ENCODE measurements around the gene FIBCD1. TPM values are rescaled to one million over a fixed set of nuclear protein-coding genes. Genes with fewer than 3 reads are reported as not detected.

FIBCD1 gene
- total RNA-seq = not detected

DNA sequence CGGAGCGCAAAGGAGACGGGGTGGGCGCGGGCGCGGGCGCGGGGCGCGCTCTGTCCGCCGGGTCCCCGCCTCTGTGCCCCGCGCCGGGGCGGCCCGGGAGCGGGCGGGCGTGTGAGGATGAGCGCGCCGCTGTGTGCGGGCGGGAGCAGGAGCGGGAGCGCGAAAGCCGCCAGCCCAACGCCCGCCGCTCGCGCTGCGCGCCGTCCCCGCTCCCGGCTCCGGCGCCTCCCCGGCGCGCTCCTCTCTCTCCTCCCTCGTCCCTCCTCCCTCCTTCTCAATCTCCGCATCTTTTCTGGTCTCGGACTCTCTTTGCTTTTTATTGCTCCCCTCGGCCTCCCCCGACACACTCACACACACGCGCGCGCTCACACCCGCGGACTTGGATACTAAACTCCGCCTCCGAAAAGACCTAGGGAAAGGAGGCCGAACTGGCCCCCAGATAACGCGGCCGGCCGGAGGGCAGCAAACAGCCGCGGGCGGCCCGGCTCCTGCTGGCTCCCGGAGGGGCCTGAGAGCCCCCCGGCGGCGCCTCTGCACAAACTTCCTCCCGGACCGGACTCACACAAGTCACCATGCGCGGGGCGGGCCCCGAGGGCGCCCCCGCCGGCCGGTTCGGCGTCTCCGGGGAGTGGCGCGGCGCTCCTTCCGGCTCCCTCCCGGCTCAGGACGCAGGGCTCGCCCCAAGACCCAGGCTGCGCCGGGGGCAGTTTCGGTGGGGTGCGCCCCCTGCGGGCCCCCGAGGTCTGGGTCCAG lies at the start of gene FIBCD1:
Gene FIBCD1, minus strand, starts transcription at position 596 of the 753 bp plus-strand sequence. CDS start 640 bp downstream, outside the sequence.
- ATAC-seq (ENCODE audit: low read depth) (peak; percentile 49), DNase-seq (peak; percentile 70)
- Mint-ChIP-seq H3K27me3 (peaks cover 60% of the 10 kb centered on the region), H3K27ac (no peak within 1 kb of the TSS), H3K9me3 (no peaks in the 10 kb centered on the region), H3K4me1 (peaks cover 14% of the 10 kb centered on the region), H3K4me3 (peak within 1 kb of the TSS; percentile 87), H3K36me3 (no peaks in the 10 kb centered on the region)
- POLR2A ChIA-PET = no interaction called here

- ATAC-seq (ENCODE audit: low read depth) (no peak), DNase-seq (no peak)
- H3K36me3 Mint-ChIP-seq = no peaks in the 10 kb centered on the region
- H3K9me3 Mint-ChIP-seq = no peaks in the 10 kb centered on the region
- POLR2A ChIA-PET = no interaction called here
- no peak overlapping the region for H3K4me3 Mint-ChIP-seq
- no peak overlapping the region for H3K27ac Mint-ChIP-seq
- H3K27me3 Mint-ChIP-seq = no peaks in the 10 kb centered on the region
- no peaks in the 10 kb centered on the region for H3K4me1 Mint-ChIP-seq
Observed at GRCh38 chr9:130988400-130988747, 49.3 kb upstream of the FIBCD1 start.

- H3K27me3 Mint-ChIP-seq = no peaks in the 10 kb centered on the region
- H3K4me3 Mint-ChIP-seq = no peak overlapping the region
- no peak overlapping the region for H3K27ac Mint-ChIP-seq
- no peaks in the 10 kb centered on the region for H3K4me1 Mint-ChIP-seq
- ATAC-seq (ENCODE audit: low read depth) = no peak
- no peaks in the 10 kb centered on the region for H3K36me3 Mint-ChIP-seq
- DNase-seq = no peak
- no peaks in the 10 kb centered on the region for H3K9me3 Mint-ChIP-seq
- POLR2A ChIA-PET = no interaction called here
Observed at GRCh38 chr9:130987738-130988399, 48.8 kb upstream of the FIBCD1 start.

DNA sequence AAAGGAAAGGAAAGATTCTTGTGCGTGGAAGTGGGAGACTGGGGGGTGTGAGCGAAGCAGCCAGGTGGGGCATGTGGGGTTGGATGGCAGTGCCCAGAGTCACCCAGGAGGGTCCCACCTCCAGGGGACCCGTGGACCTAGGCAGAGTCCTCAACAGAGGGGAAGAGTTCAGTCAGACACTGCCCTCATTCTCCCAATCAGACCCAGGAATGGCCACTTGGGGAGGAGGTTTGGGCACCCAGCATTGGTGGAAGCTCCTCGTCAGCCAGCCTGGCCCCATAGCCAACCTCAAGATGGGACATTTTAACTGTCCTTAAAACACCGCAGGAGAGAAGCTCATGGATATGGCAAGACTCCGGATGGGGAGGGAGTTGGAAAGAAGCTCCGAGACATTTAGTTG lies 48.0 kb upstream of the FIBCD1 start:
- H3K36me3 Mint-ChIP-seq = no peaks in the 10 kb centered on the region
- H3K4me1 Mint-ChIP-seq = no peaks in the 10 kb centered on the region
- H3K27me3 Mint-ChIP-seq = no peaks in the 10 kb centered on the region
- no peak overlapping the region for H3K27ac Mint-ChIP-seq
- DNase-seq (no peak), ATAC-seq (ENCODE audit: low read depth) (no peak)
- no peaks in the 10 kb centered on the region for H3K9me3 Mint-ChIP-seq
- POLR2A ChIA-PET = no interaction called here
- no peak overlapping the region for H3K4me3 Mint-ChIP-seq

DNA sequence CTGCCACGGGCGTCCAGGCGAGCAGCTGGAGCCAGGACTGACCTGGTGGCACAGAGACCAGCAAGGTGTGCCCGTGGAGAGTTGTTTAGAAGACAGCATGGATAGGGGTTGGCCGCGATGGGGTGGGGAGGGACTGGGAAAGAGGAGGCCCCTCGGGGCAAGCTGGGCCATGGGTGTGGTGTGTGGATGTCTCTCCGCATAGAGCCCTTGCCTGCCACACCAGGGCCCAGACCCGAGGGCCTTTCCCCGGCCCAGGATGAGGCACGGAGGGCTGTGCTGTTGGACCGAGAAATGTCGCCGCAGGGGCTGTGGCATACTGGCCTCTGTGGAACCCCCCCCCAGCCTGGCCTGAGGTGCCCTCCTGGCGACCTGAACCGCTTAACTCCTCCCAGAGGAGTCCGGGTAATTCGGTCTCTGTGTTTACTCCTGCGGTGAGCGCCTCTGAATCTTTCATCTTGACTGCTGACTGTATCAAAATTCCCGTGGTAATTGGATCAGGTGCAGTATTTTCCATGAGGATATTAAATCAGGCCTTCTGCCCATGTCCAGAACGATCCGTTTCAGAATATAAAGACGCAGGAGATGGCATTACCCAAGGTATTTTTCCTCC lies 47.4 kb upstream of the FIBCD1 start:
- H3K4me3 Mint-ChIP-seq = no peak overlapping the region
- DNase-seq (no peak), ATAC-seq (ENCODE audit: low read depth) (no peak)
- H3K27ac Mint-ChIP-seq = no peak overlapping the region
- no peaks in the 10 kb centered on the region for H3K4me1 Mint-ChIP-seq
- POLR2A ChIA-PET = no interaction called here
- no peaks in the 10 kb centered on the region for H3K9me3 Mint-ChIP-seq
- no peaks in the 10 kb centered on the region for H3K27me3 Mint-ChIP-seq
- no peaks in the 10 kb centered on the region for H3K36me3 Mint-ChIP-seq

DNA sequence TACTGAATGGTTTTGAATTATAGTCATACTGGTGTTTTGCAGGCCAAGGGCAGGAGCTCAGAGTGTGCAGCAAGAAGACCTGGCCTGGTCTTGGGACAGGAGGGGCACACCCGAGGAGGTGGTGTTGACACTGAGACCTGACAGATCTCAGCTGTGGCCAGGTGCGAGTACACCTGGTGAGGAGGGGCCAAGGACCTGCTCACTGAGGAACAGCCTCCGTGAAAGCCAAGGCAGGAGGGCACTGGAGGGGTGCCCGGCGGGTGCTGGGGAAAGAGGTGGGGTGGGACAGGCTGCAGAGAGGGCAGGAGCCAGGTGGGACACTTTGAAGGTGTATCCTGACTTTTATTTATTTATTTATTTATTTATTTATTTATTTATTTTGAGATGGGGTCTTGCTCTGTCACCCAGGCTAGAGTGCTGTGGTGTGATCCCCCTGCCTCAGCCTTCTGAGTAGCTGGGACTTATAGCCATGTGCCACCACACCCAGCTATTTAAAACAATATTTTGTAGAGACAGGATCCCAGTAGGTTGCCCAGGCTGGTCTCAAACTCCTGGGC lies 46.6 kb upstream of the FIBCD1 start:
- Mint-ChIP-seq H3K4me3 (no peak overlapping the region), H3K4me1 (no peaks in the 10 kb centered on the region), H3K27ac (no peak overlapping the region), H3K27me3 (peaks cover 2% of the 10 kb centered on the region), H3K36me3 (no peaks in the 10 kb centered on the region), H3K9me3 (no peaks in the 10 kb centered on the region)
- ATAC-seq (ENCODE audit: low read depth) (no peak), DNase-seq (no peak)
- POLR2A ChIA-PET = interaction anchor here (0.6 kb wide), 1 partner anchor 340 kb away, joined by 3 read pairs; no protein-coding TSS in a partner anchor

GRCh38 chr9:130985029-130985428 lies 46.0 kb upstream of the FIBCD1 start:
- DNase-seq (no peak), ATAC-seq (ENCODE audit: low read depth) (no peak)
- H3K27ac Mint-ChIP-seq = no peak overlapping the region
- H3K27me3 Mint-ChIP-seq = peaks cover 7% of the 10 kb centered on the region
- H3K9me3 Mint-ChIP-seq = no peaks in the 10 kb centered on the region
- POLR2A ChIA-PET = no interaction called here
- H3K36me3 Mint-ChIP-seq = no peaks in the 10 kb centered on the region
- H3K4me3 Mint-ChIP-seq = no peak overlapping the region
- no peaks in the 10 kb centered on the region for H3K4me1 Mint-ChIP-seq

GRCh38 chr9:130984521-130984920 lies 45.5 kb upstream of the FIBCD1 start:
- DNase-seq (no peak), ATAC-seq (ENCODE audit: low read depth) (no peak)
- Mint-ChIP-seq H3K36me3 (no peaks in the 10 kb centered on the region), H3K9me3 (no peaks in the 10 kb centered on the region), H3K27ac (no peak overlapping the region), H3K4me1 (no peaks in the 10 kb centered on the region), H3K27me3 (peaks cover 7% of the 10 kb centered on the region), H3K4me3 (no peak overlapping the region)
- POLR2A ChIA-PET = no interaction called here

DNA sequence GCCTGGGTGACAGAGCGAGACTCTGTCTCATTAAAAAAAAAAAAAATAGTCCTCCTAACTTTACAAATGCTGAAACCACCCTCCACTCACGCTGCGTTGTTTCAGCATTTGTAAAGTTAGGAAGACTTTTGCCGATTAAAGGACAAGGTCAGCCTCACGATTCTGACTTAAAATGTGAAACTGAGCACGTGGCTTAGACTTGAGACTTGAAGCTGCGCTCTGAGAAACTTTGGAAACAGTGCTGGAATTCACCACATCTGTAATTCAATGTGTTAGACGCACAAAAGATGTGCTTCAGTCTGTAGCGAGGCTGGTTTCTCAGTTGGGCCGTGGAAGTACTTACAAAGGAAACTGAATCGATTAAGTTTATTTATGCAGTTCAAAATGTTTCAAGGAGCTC lies 44.9 kb upstream of the FIBCD1 start:
- H3K36me3 Mint-ChIP-seq = no peaks in the 10 kb centered on the region

GRCh38 chr9:130983359-130983670 lies 44.3 kb upstream of the FIBCD1 start:
- Mint-ChIP-seq H3K36me3 (no peaks in the 10 kb centered on the region), H3K9me3 (no peaks in the 10 kb centered on the region), H3K27ac (no peak overlapping the region), H3K27me3 (peaks cover 7% of the 10 kb centered on the region), H3K4me1 (no peaks in the 10 kb centered on the region), H3K4me3 (no peak overlapping the region)
- POLR2A ChIA-PET = no interaction called here
- DNase-seq = no peak
- ATAC-seq (ENCODE audit: low read depth) = no peak

More for the DNA sequence above, 44.9 kb upstream of the FIBCD1 start:
- POLR2A ChIA-PET = no interaction called here
- Mint-ChIP-seq H3K4me3 (no peak overlapping the region), H3K27ac (no peak overlapping the region), H3K9me3 (no peaks in the 10 kb centered on the region), H3K4me1 (no peaks in the 10 kb centered on the region), H3K27me3 (peaks cover 7% of the 10 kb centered on the region)
- DNase-seq (no peak), ATAC-seq (ENCODE audit: low read depth) (no peak)

DNA sequence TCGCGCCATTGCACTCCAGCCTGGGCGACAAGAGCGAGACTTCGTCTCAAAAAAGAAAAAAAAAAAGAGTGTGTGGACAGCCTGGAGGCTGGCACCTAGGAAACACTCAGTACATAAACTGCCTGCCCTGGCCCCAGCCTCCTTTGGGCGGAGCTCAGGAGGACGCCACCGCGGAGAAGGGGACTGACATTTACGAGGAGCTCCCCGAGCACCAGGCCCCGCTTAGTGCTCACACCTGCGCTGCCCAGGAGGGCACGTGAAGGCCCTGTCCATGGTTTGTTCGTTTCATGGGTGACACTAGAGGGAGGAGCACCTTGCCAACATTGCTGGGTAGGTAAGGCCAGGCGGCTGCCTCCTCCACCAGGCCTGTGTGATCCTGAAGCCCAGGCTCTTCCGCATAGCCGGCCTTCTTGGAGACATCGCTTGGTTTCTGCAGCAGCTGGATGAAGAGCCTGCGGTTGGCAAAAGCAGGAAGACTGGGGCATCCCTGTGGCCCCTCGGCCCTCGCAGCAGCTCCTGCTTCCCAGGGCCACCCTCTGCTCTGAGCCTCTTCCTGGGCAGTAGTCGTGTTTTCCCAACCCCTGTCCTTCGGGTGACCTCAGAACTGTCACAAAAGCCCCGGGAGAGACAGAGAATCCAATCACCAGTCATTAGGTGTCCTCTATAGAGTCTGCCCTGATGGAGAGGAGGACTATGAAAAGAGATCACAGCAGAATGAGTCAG lies 43.8 kb upstream of the FIBCD1 start:
- no peak overlapping the region for H3K4me3 Mint-ChIP-seq
- H3K36me3 Mint-ChIP-seq = no peaks in the 10 kb centered on the region
- DNase-seq (no peak), ATAC-seq (ENCODE audit: low read depth) (no peak)
- POLR2A ChIA-PET = no interaction called here
- H3K27me3 Mint-ChIP-seq = peaks cover 7% of the 10 kb centered on the region
- H3K27ac Mint-ChIP-seq = no peak overlapping the region
- no peaks in the 10 kb centered on the region for H3K4me1 Mint-ChIP-seq
- H3K9me3 Mint-ChIP-seq = no peaks in the 10 kb centered on the region

- H3K9me3 Mint-ChIP-seq = no peaks in the 10 kb centered on the region
- H3K27ac Mint-ChIP-seq = no peak overlapping the region
- no peaks in the 10 kb centered on the region for H3K4me1 Mint-ChIP-seq
- ATAC-seq (ENCODE audit: low read depth) (no peak), DNase-seq (no peak)
- no peak overlapping the region for H3K4me3 Mint-ChIP-seq
- POLR2A ChIA-PET = no interaction called here
- no peaks in the 10 kb centered on the region for H3K36me3 Mint-ChIP-seq
- peaks cover 7% of the 10 kb centered on the region for H3K27me3 Mint-ChIP-seq
Observed at GRCh38 chr9:130981756-130982137, 42.7 kb upstream of the FIBCD1 start.

DNA sequence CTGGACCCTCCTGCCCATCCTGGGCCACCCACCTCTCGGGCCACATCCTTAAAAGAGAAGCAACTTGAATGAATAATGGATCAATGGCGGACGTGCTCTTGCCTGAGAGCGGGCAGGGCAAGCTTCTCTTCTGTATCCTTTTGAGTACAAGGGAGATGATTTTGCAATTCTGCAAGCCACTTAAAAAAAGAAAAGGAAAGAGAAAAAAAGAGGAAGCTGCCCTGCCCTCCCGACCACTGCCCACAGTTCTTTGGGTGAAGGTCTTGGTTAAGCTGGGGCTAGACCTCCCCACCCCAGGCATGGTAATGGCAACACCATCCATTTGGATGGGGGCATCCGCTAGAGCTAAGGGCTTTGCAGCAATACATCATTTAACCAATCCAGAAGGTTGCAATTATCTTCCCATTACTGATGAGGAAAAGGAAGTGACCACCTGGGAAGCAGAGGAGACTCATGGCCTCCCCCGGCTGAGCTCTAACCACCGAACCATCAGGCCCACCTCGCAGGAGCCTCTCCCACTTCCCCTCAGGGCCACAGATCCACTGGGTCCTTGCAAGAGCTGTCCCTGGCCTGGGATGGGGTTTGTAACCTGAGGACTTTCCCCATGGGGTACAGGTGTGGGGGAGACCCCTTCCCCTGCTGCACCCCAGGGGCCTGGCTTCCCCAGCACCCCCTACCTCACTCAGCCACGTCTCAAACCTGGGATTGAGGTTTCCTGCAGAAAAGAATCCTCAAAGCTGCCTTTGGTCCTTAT lies 42.1 kb upstream of the FIBCD1 start:
- POLR2A ChIA-PET = interaction anchor here (0.6 kb wide), 1 partner anchor 109 kb away, joined by 3 read pairs; no protein-coding TSS in a partner anchor
- no peaks in the 10 kb centered on the region for H3K4me1 Mint-ChIP-seq
- no peaks in the 10 kb centered on the region for H3K36me3 Mint-ChIP-seq
- DNase-seq = no peak
- H3K4me3 Mint-ChIP-seq = no peak overlapping the region
- H3K27ac Mint-ChIP-seq = no peak overlapping the region
- no peak for ATAC-seq (ENCODE audit: low read depth)
- H3K27me3 Mint-ChIP-seq = peaks cover 7% of the 10 kb centered on the region
- H3K9me3 Mint-ChIP-seq = no peaks in the 10 kb centered on the region
